CD14-positive monocyte (primary cell): Measurements from ENCODE around the gene NOC2L. TPM values are rescaled to one million over a fixed set of nuclear protein-coding genes. Genes with fewer than 3 reads are reported as not detected.
A peak's percentile ranks its signal among the peaks of the same experiment; 100 is the strongest.
"Not testable (repeated sequence)": the region's sequence is repeated elsewhere in the genome, so short reads cannot be mapped to it uniquely, and the experiment has no call there.

ENCODE experiments used
- DNase-seq, 3 donors: peaks; one replicate each; pipeline ENCODE4 v3.0.0-alpha.2; 2011 to 2022
- H2AFZ ChIP-seq: 2 replicates; pipeline ENCODE4 v1.6.0; 2012; ENCODE audit warnings: mild to moderate bottlenecking, low read depth, low read length, inconsistent platforms; ENCODE audit not compliant: insufficient read depth, poor library complexity, severe bottlenecking
- H3K27ac ChIP-seq, 2 donors: 1 replicate in 1 of 2; 2 replicates in 1 of 2; pipeline ENCODE4 v1.5.1; 2012 to 2013; ENCODE audit warnings: low read length in 2 of 2, control low read depth in 1 of 2, inconsistent platforms in 1 of 2, low read depth in 1 of 2, mild to moderate bottlenecking in 1 of 2
- H3K27me3 ChIP-seq, 2 donors: one replicate each; pipeline versions ENCODE4 v1.6.0 to v1.6.1; 2011 to 2013; ENCODE audit warnings: low read length in 2 of 2; ENCODE audit not compliant: control insufficient read depth in 2 of 2, insufficient read depth in 2 of 2
- H3K36me3 ChIP-seq, 2 donors: replicated peaks in 1 of 2; 1 replicate in 1 of 2; 2 replicates in 1 of 2; pipeline versions ENCODE4 v1.5.1 to v1.6.1; 2012 to 2013; ENCODE audit warnings: low read length in 2 of 2, control low read depth in 1 of 2, inconsistent platforms in 1 of 2, mild to moderate bottlenecking in 1 of 2; ENCODE audit not compliant: insufficient read depth in 2 of 2, control insufficient read depth in 1 of 2
- H3K4me1 ChIP-seq, 2 donors: 1 replicate in 1 of 2; 2 replicates in 1 of 2; pipeline versions ENCODE4 v1.5.1 to v1.6.1; 2012 to 2013; ENCODE audit warnings: low read length in 2 of 2, control low read depth in 1 of 2, inconsistent platforms in 1 of 2, mild to moderate bottlenecking in 1 of 2, moderate library complexity in 1 of 2; ENCODE audit not compliant: insufficient read depth in 2 of 2, control insufficient read depth in 1 of 2
- H3K4me2 ChIP-seq: replicated peaks from 2 replicates; pipeline ENCODE3; 2012; ENCODE audit warnings: low read length, moderate library complexity, mild to moderate bottlenecking; ENCODE audit not compliant: poor library complexity, severe bottlenecking; ENCODE audit errors: extremely low read depth
- H3K4me3 ChIP-seq, 3 experiments: fragments of 200-600 bp in 1 of 3; sonication (generic) in 1 of 3; replicated peaks in 1 of 3; 1 replicate in 2 of 3; 2 replicates in 1 of 3; pipeline ENCODE4 v1.5.1; 2011 to 2013; ENCODE audit warnings: low read length in 3 of 3, mild to moderate bottlenecking in 3 of 3, control low read depth in 2 of 3, low read depth in 2 of 3, inconsistent platforms in 1 of 3, moderate library complexity in 1 of 3
- H3K79me2 ChIP-seq: 2 replicates; pipeline ENCODE4 v1.6.0; 2012; ENCODE audit warnings: mild to moderate bottlenecking, control low read depth, inconsistent platforms, low read length, moderate library complexity; ENCODE audit not compliant: insufficient read depth
- H3K9ac ChIP-seq: 2 replicates; pipeline ENCODE4 v1.6.0; 2017; ENCODE audit warnings: low read length, mild to moderate bottlenecking; ENCODE audit not compliant: insufficient read depth, poor library complexity, severe bottlenecking
- H3K9me3 ChIP-seq, 2 donors: replicated peaks in 1 of 2; 1 replicate in 1 of 2; 2 replicates in 1 of 2; pipeline versions ENCODE4 v1.5.1 to v1.6.1; 2012 to 2013; ENCODE audit warnings: low read length in 2 of 2, control low read depth in 1 of 2; ENCODE audit not compliant: control insufficient read depth in 1 of 2, insufficient read depth in 1 of 2
- H4K20me1 ChIP-seq: 2 replicates; pipeline ENCODE4 v1.6.0; 2012; ENCODE audit warnings: mild to moderate bottlenecking, low read length, control low read depth, moderate library complexity; ENCODE audit not compliant: insufficient read depth
- H3K27ac Mint-ChIP-seq, 7 donors: one replicate each; pipeline ENCODE4 v1.8.0; 2020; ENCODE audit warnings: mild to moderate bottlenecking in 7 of 7, mixed read lengths in 7 of 7, moderate library complexity in 6 of 7, inconsistent platforms in 2 of 7
- H3K27me3 Mint-ChIP-seq, 3 donors: one replicate each; pipeline ENCODE4 v1.8.0; 2021 to 2022; ENCODE audit warnings: low read depth in 3 of 3, mild to moderate bottlenecking in 3 of 3, mixed read lengths in 3 of 3, moderate library complexity in 3 of 3, inconsistent platforms in 1 of 3
- H3K36me3 Mint-ChIP-seq, 2 donors: one replicate each; pipeline ENCODE4 v1.8.0; 2020; ENCODE audit warnings: mixed read lengths in 2 of 2, inconsistent platforms in 1 of 2, mild to moderate bottlenecking in 1 of 2
- H3K4me1 Mint-ChIP-seq: one replicate; pipeline ENCODE4 v1.8.0; 2020; ENCODE audit warnings: mild to moderate bottlenecking, mixed read lengths
- H3K4me3 Mint-ChIP-seq, 2 donors: one replicate each; pipeline ENCODE4 v1.8.0; 2020; ENCODE audit warnings: mild to moderate bottlenecking in 2 of 2, mixed read lengths in 2 of 2, moderate library complexity in 1 of 2
- H3K9me3 Mint-ChIP-seq, 7 donors: one replicate each; pipeline ENCODE4 v1.8.0; 2020 to 2022; ENCODE audit warnings: mixed read lengths in 7 of 7, mild to moderate bottlenecking in 6 of 7, moderate library complexity in 6 of 7, inconsistent platforms in 2 of 7
- WGBS: methylation state at CpG from one replicate; pipeline ENCODE4 v1.1.5; 2013; ENCODE audit warnings: missing lambda C conversion rate; ENCODE audit not compliant: insufficient coverage; 5-methylcytosine and 5-hydroxymethylcytosine counted together
- intact Hi-C, 2 donors: fragments of 100-400 bp; cut with micrococcal nuclease; formaldehyde crosslinking; loops; one replicate each; pipeline versions ENCODE4 v1.15.0 to v1.15.1; 2023
- polyA plus RNA-seq, 3 donors: library from polyadenylated mRNA; depleted of rRNA in 1 of 3; unstranded in 2 of 3; stranded (reverse) in 1 of 3; fragments of 300-500 nt in 2 of 3; fragments of >200 nt in 1 of 3; fragmentation: Illumina TruSeq in 2 of 3; gene quantifications; 1 replicate in 2 of 3; 2 replicates in 1 of 3; pipeline ENCODE4 v1.2.3, GENCODE V29; 2012 to 2021
- TF ChIP-seq, protein P1 (sequence below): fragments of 200-600 bp; IDR thresholded peaks from one replicate; pipeline ENCODE4 v1.8.0; 2022; ENCODE audit warnings: antibody characterized with exemption, mild to moderate bottlenecking

The NOC2L gene
- polyA plus RNA-seq, 3 donors: 34.5 to 47.9 (median 35.8) TPM

DNA sequence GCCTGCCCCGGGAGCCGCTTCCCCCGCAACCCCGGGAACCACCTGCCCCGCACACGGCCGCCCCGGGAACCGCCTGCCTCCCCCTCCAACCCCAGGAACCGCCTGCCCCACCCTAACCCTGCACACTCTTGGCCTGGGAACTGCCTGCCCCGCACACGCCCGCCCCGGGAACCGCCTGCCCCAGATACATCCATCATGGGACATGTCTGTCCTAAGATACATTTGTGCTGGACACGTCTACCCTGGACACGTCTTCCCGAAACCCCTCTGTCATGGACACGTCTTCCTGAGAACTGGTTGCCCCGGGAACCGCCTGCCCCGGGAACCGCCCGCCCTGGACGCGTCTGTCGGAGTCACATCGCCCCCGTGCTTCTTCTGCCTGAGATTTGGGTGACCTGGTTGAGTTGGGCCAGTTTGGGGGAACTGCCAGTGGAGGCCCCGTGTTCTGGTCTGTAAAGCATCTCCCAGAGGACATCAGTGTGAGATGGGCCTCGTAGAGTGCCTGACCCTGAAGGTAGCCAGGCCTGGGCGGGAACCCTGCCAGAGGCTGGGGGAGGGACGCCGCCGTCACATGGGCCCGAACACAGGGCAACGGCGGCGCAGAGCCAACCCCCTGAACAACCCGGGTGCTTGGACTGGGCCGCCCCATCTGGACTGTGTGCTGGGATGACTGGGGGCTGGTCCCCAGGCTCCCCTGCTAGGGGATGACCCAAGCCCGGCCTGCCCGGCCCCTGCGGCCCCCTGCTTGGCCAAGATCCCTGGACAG, 19.2 kb upstream of the NOC2L start:
- H3K9ac ChIP-seq: no peak overlapping the region
- H3K9me3 Mint-ChIP-seq: peaks cover under 1 to 5% (median 4%) of the 10 kb centered on the region in 7 donors
- no peak overlapping the region for H3K4me2 ChIP-seq
- no peak for DNase-seq
- WGBS: 93% methylated on average over 40 of the region's 44 CpGs
- TF ChIP-seq, protein P1, sequence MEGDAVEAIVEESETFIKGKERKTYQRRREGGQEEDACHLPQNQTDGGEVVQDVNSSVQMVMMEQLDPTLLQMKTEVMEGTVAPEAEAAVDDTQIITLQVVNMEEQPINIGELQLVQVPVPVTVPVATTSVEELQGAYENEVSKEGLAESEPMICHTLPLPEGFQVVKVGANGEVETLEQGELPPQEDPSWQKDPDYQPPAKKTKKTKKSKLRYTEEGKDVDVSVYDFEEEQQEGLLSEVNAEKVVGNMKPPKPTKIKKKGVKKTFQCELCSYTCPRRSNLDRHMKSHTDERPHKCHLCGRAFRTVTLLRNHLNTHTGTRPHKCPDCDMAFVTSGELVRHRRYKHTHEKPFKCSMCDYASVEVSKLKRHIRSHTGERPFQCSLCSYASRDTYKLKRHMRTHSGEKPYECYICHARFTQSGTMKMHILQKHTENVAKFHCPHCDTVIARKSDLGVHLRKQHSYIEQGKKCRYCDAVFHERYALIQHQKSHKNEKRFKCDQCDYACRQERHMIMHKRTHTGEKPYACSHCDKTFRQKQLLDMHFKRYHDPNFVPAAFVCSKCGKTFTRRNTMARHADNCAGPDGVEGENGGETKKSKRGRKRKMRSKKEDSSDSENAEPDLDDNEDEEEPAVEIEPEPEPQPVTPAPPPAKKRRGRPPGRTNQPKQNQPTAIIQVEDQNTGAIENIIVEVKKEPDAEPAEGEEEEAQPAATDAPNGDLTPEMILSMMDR: no peak
- intact Hi-C loops: no loop called here
- peak overlapping the region in 1 of 7 donors; percentile 78 for H3K27ac Mint-ChIP-seq
- H3K27me3 ChIP-seq: peaks cover 0 to 12% of the 10 kb centered on the region in 2 donors
- no peaks in the 10 kb centered on the region for H3K36me3 Mint-ChIP-seq
- no peaks in the 10 kb centered on the region for H4K20me1 ChIP-seq
- H3K27me3 Mint-ChIP-seq: peaks cover 13 to 37% (median 19%) of the 10 kb centered on the region in 3 donors
- H3K79me2 ChIP-seq: no peaks in the 10 kb centered on the region
- no peaks in the 10 kb centered on the region for H3K36me3 ChIP-seq
- no peak overlapping the region for H3K4me3 ChIP-seq
- H2AFZ ChIP-seq: no peak overlapping the region
- H3K4me1 ChIP-seq: peaks cover 5 to 8% of the 10 kb centered on the region in 2 donors
- H3K4me1 Mint-ChIP-seq: peaks cover 3% of the 10 kb centered on the region
- H3K27ac ChIP-seq: no peak overlapping the region
- peak overlapping the region in 1 of 2 donors; percentile 21 for H3K4me3 Mint-ChIP-seq
- peaks cover 0 to 5% of the 10 kb centered on the region in 2 donors for H3K9me3 ChIP-seq

DNA sequence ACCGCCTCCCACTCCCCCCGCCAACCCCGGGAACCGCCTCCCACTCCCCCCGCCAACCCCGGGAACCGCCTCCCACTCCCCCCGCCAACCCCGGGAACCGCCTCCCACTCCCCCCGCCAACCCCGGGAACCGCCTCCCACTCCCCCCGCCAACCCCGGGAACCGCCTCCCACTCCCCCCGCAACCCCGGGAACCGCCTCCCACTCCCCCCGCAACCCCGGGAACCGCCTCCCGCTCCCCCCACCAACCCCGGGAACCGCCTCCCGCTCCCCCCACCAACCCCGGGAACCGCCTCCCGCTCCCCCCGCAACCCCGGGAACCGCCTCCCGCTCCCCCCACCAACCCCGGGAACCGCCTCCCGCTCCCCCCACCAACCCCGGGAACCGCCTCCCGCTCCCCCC, 17.7 kb upstream of the NOC2L start:
- H3K9me3 ChIP-seq, H3K9ac ChIP-seq, intact Hi-C loops, H3K36me3 Mint-ChIP-seq, H3K4me3 Mint-ChIP-seq, H4K20me1 ChIP-seq, H3K4me3 ChIP-seq, H3K27ac ChIP-seq, H3K4me2 ChIP-seq, H3K9me3 Mint-ChIP-seq, H3K36me3 ChIP-seq, H2AFZ ChIP-seq, H3K4me1 ChIP-seq, H3K27ac Mint-ChIP-seq, H3K79me2 ChIP-seq, DNase-seq, H3K4me1 Mint-ChIP-seq: not testable (repeated sequence)
- peaks cover 12 to 32% (median 17%) of the 10 kb centered on the region in 3 donors for H3K27me3 Mint-ChIP-seq
- H3K27me3 ChIP-seq: peaks cover 0 to 12% of the 10 kb centered on the region in 2 donors
- no CpG with 5 or more reads among the region's 39 CpGs for WGBS
